GF-D8 (cell line): ENCODE data around the gene CD5L.

ENCODE experiments used
- DNase-seq: peaks from one replicate; lab custom pipeline; 2025; lab: John Stamatoyannopoulos, UW

CD5L gene

DNA sequence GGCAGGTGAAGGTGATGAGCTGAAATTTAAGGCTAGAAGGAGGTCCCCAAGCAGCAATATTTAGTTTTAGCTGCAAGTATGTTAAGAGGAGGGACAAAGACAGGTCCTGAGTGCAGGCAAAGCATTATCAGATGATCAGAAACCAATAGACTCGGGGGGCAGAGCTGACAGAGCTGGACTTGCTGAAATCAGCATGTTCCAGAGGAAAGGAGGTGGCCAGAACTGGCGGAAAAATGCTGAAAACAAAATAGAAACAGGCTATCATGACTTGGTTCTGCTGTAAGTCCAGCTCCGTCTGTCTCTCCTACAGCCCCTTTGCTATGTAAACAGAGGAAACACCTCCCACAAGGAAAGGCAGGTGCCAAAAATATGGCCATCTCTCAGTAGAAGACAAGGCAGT is at the start of gene CD5L:
TSS of gene CD5L (minus strand) at position 101 of the 400 bp plus-strand sequence. CDS start 107 bp downstream, outside the sequence.
- DNase-seq, result no peak

DNA sequence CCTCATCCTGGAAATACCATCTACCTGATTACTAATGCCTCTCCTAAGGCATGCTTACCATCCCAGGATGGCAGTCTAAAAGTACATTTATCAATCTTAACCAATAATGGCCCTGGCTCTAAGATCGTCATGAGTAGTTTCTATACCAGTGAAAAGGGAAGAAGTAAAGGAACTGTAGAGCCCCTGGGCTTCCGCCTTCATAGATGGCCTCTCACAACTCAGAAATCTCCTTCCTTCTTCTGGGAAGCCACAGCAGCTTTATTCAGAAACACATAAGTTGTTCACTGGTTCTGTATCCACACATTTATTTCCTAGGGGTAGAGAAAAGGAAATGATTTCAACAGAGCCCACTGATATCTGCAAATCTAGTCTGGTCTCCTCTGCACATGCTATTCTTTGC is 41.0 kb upstream of the CD5L start:
- peak; percentile 33 for DNase-seq

- DNase-seq, result no peak
Observed at GRCh38 chr1:157880621-157881020, 39.0 kb upstream of the CD5L start.

GRCh38 chr1:157878059-157878458 is 36.5 kb upstream of the CD5L start:
- peak; percentile 2 for DNase-seq

DNA sequence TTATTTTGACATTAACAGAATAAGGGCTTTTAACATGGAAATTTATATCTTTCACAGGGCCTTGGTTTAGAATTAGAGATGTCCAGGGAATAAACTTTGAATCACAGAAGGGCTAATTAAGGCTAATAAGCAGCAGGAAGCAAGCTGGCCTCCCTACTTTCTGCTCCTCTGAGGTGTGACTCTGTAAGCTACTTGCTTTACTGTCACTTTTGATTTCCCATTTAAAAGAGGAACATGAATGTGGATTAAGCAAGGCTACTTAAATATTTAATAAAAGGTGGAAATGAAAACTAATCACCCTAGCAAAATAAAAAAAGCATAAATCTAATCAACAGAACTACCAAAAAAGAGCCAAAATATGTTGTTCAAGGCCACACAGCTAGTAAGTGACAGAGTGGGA is 28.9 kb upstream of the CD5L start:
- DNase-seq, result no peak

- no peak for DNase-seq
Observed at GRCh38 chr1:157868654-157869053, 27.0 kb upstream of the CD5L start.

GRCh38 chr1:157862114-157863070 is 20.8 kb upstream of the CD5L start:
- no peak for DNase-seq

DNA sequence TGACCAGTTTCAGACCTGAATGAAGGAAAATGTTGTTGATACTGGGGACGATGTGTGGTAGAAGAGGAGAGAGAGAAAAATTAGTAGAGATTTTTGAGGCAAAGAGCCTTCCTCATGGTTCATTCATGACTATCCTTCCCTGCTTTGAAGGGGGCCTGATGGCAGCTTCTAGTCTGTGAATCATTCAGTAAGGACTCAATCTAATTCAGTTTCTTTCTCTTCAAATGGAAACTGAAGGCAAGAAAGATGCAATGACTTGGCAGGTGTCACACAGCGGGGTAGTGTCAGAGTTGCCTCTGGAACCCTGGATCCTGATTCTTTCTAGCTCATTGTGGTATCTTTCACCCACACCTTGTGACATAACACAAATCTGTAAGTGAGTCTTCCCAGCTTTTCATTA is 14.9 kb upstream of the CD5L start:
- no peak for DNase-seq

DNA sequence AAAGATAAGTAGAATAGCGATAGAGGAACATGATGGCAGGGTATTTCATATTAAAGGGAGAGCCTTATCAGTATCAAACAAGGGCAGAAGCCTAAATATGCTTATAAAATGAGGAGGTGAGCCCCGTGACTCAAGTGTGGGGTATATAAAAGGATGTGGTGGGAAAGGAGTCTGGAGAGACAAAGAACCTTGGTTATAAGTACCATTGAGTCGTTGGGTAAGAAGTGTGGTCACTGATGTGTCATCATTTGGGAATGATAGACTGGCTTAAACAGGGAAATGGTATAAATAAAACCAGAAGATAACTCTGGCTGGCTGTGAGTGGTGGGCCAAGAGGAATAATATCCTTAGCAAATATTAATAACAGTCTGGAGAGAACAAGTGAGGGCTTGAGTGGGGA is 10.9 kb upstream of the CD5L start:
- no peak for DNase-seq

DNA sequence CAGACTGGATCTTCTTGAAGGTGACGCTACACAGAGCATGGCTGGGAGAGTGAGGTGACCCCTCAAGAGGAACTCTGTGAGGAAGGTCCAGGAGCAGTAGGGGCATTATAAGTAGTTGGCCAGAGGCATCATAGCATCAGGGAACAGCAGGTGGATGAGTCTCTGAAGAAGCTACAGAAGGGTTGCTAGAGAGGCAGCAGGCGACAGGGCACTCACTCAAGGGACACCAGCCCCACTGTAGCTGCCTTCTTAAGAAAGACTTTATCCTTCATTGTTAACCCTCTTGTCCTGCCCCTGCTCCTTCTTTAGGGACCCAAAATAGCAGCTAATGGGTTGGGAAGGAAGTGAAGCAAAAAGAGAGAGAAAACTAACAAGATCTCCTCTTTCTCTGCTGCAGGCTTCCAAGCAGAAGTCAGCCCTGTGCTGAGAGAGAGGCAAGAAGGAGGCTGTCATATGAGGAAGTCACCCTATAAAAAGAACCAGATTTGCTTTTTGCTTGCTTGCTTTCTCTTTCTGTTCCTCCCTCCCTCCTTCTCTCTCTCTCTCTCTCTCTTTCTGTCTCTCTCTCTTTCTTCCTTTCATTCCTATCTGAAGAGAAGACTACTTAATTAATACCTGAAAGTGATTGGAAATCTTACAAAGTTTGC is 7.7 kb upstream of the CD5L start:
- no peak for DNase-seq

GRCh38 chr1:157844089-157844830 is 2.7 kb upstream of the CD5L start:
- DNase-seq, result no peak

DNA sequence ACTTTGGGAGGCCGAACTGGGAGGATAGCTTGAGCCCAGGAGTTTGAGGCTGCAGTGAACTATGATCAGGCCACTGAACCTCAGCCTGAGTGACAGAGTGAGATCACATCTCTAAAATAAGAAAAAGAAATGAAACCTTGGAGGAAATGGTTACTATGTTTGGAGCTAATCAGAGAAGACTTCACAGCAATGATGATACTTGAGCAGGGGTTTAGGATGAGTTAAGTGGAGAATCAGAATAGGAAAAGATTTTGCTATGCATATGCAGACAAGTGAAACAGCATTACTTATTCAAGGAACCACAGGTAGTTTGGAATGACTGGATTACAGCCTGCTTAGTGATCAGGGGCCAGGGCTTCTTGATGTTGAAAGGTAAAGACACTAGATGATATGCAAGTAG is 1.3 kb upstream of the CD5L start:
- DNase-seq, result no peak

- DNase-seq, result no peak
Observed at GRCh38 chr1:157838966-157839365, 2.6 kb downstream of the CD5L start.

DNA sequence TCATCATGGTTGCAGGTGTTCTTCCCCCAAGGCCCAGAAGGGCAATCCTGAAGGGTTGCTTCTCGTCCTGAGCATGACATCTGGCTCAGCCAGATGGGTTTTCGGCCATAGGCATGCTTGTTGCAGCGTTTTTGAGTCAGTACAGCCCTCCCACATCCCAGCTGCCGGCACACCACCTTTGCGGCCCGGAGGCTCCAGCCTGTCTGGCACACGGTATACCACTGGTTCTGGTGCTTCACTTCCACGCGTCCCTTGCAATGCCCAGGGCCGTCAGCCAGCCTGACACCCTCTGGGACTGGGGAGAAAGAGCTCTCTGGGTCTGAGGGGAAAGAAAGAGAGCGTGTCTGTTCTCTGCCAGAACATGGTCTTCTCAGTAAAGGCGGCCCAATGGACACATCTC is 7.2 kb downstream of the CD5L start:
- DNase-seq, result no peak

DNA sequence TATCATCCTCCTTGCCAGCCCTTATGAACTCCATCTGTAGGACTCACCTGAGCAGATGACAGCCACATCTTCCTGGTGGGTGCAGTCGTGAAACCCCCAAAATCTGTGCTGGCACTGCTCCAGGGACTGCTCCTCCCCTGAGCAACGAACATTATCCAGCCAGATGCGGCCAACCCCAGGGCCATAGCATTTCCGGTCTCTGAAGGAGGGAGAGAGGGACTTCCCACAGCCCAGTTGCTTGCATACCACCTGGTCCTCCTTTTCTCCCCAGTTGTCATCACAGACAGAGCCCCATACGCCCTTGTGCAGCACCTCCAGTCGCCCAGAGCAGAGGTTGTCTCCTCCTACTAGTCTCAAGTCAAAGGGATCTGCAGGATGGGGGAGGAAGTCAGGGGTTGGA is 8.5 kb downstream of the CD5L start:
- no peak for DNase-seq

DNA sequence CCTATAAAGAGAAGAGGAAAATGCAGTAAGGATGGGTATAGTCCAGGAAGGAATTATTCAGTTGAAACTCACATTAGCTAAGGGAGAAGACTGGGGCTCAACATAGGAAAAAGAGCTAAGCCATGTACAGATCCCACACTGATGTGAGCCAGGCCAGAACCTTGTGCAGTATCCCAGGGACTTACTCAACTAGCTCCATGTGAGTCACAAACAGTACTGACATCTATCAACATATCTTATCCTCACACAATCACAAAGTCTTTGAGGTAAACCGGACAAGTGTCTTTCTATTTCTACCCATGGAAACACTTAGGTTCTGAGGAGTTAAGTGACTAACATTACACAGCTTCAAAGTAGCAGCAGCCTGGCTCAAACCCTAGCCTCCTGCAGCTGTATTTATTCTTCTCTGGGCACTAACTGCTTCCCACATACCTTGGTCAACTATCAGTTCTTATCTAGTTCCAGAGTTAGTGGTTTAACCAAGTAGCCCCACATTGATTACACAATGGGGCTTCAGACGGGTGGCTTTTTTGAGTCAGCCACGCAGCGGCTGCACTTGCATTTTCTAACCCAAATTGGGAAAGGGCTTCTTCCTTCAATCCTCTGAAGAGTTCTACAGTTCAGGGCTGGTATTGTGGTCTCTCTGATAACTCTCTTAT is 9.5 kb downstream of the CD5L start:
- no peak for DNase-seq

GRCh38 chr1:157830887-157831286 is 10.7 kb downstream of the CD5L start:
- DNase-seq, result no peak

GRCh38 chr1:157829711-157830110 is 11.9 kb downstream of the CD5L start:
- no peak for DNase-seq

DNA sequence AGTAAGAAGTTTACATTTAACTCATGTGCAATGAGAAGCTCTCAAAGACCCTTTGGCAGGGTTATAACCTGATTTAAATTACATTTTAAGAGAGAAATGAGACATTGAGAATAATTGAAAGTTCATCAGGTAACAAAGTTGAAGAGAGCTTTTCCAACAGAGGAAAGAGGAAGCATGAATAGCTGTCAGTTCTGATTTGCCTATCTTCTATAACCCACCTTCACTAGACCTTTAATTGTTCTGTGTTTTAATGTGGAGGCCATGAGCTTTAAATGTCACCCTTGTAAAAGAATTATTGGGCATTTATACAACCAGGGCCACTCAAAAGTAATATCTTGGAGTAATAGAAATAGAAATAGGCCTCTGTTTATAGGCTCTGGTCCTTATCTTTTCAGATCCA is 12.4 kb downstream of the CD5L start:
- DNase-seq, result no peak

DNA sequence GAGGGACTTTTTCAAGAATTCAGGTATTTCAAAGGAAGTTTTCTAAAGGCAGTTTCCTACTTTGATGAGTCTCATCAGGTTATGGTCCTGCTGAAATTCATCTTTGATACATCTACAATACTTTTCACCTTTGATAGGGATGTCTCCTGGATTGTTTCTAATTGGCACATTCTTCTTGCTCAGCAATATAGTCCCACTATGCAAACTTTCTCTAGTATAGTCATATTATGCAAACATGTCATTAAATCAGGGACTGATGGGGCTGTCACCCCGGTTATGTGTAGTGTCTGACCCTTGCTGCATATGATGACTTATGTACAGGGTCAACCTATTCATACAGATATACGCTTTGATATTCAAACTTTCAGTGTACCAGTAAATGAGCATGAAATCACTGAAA is 21.3 kb downstream of the CD5L start:
- DNase-seq, result no peak

DNA sequence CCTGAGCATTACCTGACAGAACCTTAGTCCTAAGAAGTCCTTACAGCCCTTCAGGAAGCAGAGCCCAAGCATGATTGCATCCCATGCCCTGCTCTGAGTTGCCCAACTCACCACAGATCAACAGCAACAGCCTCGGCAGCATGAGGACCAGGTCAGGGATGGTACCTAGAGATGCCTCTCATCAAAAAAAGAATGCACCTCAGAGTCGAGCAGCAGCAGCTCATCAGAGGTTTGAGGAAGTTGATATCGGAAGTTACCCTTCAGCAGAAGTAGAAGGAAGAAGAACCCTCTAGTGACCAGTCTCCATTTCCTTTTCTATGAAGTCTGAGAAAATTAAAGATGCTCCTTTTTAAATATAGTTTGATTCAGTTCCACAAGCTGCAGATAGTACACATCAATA is 21.7 kb downstream of the CD5L start, which contains the start of gene FCRL1:
TSS of gene FCRL1 (minus strand) at position 225 of the 400 bp plus-strand sequence. CDS start at position 142, 83 bp downstream.
- no peak for DNase-seq

DNA sequence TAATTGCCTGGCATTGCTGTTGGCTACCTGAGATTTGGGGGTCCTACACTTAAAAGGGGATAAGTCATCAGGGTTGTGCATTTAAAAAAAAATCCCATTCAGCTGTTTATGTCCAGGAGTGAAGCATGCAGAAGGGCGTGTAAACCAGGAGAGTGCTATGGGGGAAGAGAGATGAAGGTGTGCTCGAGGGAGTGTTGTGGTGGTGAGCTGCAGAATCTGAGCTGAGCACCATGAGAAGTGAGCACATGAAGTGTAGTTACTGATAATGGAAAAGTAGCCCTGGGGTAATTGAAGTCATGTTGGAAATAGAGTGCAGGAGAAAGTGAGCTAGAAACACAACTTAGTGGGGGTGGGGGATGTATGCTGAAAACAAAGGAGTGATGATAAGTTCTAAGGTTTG is 22.4 kb downstream of the CD5L start:
- DNase-seq, result no peak
